ENCODE results near the gene TRIM58.

Gene TRIM58, protein sequence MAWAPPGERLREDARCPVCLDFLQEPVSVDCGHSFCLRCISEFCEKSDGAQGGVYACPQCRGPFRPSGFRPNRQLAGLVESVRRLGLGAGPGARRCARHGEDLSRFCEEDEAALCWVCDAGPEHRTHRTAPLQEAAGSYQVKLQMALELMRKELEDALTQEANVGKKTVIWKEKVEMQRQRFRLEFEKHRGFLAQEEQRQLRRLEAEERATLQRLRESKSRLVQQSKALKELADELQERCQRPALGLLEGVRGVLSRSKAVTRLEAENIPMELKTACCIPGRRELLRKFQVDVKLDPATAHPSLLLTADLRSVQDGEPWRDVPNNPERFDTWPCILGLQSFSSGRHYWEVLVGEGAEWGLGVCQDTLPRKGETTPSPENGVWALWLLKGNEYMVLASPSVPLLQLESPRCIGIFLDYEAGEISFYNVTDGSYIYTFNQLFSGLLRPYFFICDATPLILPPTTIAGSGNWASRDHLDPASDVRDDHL

DNA sequence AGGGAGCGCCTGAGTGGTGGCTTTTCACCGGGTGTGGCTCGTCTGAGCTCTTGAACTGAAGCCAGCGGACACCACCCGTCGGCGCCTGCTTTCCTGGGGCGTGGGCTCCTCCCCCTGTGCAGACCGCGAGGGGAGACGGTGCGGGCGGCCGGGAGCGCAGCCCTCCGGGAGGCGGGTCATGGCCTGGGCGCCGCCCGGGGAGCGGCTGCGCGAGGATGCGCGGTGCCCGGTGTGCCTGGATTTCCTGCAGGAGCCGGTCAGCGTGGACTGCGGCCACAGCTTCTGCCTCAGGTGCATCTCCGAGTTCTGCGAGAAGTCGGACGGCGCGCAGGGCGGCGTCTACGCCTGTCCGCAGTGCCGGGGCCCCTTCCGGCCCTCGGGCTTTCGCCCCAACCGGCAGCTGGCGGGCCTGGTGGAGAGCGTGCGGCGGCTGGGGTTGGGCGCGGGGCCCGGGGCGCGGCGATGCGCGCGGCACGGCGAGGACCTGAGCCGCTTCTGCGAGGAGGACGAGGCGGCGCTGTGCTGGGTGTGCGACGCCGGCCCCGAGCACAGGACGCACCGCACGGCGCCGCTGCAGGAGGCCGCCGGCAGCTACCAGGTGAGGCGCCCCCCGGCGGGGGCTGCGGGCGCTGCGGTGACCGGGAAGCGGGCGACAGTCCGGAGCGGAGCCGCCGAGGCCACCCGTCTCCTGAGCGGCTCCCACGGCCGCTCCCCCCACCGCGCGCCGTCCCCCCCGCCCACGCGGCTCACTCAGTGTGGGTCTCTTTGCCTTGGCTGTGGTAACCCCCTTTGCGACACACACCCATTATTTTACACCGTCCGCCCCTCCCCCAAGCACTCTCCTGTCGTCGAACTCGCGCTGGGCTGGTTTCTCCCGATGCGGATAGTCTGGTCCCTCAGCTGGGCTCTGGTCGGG, at the start of gene TRIM58:
Gene TRIM58, plus strand, starts transcription at position 119 of the 916 bp plus-strand sequence. Its CDS starts 60 bp downstream, at position 179.
- FAIRE-seq (no peak), DNase-seq (ENCODE audit: insufficient read length, low spot score) (no peak)

DNA sequence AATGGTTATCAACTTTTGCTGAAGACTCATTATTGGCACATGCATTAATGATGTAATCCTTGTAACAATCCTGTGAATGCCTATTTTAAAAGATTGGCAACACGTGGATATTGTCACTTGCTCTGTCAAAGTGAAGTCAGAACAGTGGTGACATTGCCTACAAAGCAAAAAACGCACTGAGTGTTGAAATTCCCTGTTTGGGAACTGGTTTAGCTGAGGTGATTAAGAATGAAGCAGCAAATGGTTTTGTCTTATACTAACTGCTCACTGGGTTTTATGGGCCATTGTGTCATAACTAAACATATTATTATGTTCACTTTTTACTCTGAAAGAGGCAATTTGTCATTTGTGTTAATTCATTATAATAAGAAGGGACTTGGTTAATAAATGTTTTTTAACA, 44.4 kb upstream of the TRIM58 start:
- FAIRE-seq (no peak), DNase-seq (ENCODE audit: insufficient read length, low spot score) (no peak)

DNA sequence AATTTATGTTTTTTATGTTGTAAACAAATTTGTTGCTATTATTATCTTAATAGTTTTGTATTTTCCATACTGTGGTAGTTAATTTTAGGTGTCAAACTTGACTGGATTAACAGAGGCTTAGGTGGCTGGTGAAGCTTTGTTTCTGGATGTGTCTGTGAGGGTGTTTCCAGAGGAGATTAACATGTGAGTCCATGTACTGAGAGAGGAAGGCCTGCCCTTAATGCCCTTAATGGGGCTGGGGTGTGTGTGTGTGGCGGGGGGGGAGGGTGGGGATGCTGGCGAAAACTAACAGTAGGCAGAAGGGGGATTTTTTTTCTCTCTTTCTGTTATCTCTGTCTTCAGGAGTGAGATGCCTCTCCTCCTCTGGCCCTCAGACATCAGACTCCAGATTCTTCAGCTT, 34.9 kb upstream of the TRIM58 start:
- FAIRE-seq (no peak), DNase-seq (ENCODE audit: insufficient read length, low spot score) (no peak)

DNA sequence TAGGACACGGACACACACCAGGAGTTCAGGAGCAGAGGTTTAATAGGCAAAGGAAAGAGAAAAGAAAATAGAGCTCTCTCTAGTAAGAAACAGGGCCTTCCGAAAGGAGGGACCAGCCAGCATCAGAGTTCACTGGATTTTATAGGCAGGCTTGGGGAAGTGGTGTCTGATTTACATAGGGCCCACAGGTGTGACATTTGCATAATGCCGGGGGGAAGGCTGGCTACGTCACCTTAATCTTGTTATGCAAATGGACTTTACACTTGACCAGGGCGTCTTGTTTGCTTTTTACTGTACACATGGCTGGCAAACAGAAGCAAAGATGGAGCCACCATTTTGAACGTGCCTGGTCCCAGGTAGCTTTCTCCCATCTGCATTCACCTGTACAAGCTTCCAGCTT, 33.0 kb upstream of the TRIM58 start, which contains the start of gene OR14A16:
Gene OR14A16, minus strand, starts transcription at position 97 of the 400 bp plus-strand sequence. CDS start 8,390 bp downstream, outside the sequence.
- DNase-seq (ENCODE audit: insufficient read length, low spot score) (no peak), FAIRE-seq (no peak)

- DNase-seq (ENCODE audit: insufficient read length, low spot score) (no peak), FAIRE-seq (no peak)
Measured at GRCh38 chr1:247825362-247825761, 31.6 kb upstream of the TRIM58 start.

DNA sequence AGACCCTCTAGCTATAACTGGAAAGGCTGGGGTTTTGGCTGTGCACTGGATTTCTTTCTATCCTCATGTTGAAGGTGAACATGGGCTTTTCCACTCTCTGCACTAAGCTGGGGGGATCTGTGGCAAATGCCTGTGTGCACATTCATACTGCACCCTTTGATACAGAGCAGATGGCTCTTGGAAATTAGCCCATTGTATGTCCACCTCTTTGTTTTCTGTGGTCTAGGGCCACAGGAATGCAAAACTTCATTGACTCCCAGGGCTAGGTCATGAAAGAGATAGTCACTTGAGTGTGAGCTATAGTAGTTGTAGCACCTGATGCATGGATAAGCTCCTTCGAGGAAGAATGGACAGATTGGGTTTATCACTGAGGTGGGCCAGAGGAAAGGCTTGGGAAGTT, 27.3 kb upstream of the TRIM58 start:
- FAIRE-seq (no peak), DNase-seq (ENCODE audit: insufficient read length, low spot score) (no peak)

DNA sequence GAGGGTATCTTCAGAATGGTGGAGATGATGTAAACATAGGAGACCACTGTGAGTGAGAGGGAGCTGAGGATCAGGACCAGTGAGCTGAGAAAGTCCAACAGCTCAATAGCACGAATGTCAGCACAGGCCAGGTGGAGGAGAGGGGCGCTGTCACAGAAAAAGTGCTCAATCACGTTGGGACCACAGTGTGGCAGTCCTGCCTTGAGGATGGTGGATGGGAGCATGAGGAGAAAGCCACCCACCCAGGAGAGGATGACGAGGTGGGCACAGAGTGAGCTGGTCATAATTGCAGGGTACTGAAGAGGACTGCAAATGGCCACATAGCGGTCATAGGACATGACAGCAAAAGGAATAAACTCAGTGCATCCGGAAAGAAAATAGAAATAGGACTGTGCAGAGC, 23.4 kb upstream of the TRIM58 start:
- DNase-seq (ENCODE audit: insufficient read length, low spot score) (no peak), FAIRE-seq (no peak)

GRCh38 chr1:247840818-247841217, 16.2 kb upstream of the TRIM58 start:
- FAIRE-seq (no peak), DNase-seq (ENCODE audit: insufficient read length, low spot score) (no peak)

DNA sequence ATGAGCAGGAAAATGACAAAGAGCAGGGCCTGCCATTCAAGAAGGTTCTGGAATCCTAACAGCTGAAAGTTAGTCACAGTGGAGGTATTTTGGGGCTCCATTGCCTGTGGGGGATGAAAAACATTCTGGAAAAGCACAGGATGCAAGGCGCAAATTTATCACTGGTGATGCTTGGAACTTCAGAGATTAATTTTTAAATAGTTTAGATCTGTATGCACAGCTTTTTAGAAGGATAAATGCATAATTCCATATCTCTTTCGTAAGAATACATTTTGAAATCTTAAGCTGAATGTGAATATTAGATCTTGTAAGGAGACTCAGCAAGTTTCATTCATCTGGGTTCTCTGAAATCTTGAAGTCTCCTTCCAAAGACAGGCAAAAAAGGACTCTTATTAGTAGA, 15.2 kb upstream of the TRIM58 start, which contains the start of gene OR11L1:
Gene OR11L1, minus strand, starts transcription at position 101 of the 400 bp plus-strand sequence. Its CDS starts 0 bp downstream, at position 101.
- DNase-seq (ENCODE audit: insufficient read length, low spot score) (no peak), FAIRE-seq (no peak)

GRCh38 chr1:247843411-247843810, 13.6 kb upstream of the TRIM58 start:
- FAIRE-seq (no peak), DNase-seq (ENCODE audit: insufficient read length, low spot score) (no peak)

DNA sequence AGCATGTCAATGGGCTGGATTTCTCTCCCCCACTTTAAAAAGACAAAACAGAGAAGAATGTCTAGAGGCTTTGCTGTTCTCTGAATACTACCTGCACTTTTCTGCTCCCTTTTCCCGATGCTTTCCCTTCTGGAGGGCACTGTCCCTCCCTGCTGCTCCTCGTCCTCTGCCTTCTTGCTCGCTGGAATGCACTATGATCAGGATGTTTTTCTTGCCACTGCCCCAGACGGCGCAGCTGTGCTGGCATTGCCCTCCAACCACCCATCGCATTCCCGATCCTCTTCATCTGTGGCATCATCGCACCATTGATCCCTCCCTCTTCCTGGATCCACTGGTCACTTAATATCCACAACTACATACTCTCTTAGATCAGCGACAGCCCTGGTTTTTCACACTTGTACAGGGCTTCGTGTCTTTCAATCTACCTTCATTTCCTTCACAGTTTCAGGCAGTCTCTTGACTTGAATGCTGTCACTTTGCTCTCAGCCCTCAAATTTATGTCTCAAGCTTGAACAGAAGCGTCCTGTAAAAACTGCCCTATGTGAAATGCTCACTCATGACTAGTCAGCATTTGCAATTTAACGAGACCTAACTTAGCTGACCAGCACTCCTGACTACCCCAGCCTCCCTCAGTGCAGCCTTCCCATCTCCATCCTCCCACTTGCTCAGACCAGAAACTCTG, 11.8 kb upstream of the TRIM58 start:
- FAIRE-seq = no peak
- DNase-seq (ENCODE audit: insufficient read length, low spot score) = no peak

GRCh38 chr1:247845693-247846017, 11.3 kb upstream of the TRIM58 start:
- DNase-seq (ENCODE audit: insufficient read length, low spot score) (no peak), FAIRE-seq (no peak)

DNA sequence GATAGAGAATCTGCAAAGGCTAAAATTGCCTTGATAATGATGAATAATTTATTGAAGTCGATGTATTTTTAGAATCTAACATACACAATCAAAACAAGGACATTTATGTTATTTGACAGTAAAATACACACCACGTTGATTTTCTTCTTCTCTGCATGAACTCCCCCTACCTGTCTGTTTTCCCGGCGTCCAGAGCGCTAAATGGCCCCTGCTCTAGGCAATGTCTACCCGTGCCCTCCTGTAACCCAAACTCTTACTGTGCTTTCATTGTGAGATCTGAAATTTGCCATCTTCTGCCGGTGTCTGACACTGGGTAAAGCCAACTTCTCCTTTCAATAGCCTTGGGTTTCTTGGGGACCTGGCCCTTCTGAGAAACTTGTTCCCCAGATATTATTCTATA, 8.6 kb upstream of the TRIM58 start:
- FAIRE-seq (no peak), DNase-seq (ENCODE audit: insufficient read length, low spot score) (no peak)

DNA sequence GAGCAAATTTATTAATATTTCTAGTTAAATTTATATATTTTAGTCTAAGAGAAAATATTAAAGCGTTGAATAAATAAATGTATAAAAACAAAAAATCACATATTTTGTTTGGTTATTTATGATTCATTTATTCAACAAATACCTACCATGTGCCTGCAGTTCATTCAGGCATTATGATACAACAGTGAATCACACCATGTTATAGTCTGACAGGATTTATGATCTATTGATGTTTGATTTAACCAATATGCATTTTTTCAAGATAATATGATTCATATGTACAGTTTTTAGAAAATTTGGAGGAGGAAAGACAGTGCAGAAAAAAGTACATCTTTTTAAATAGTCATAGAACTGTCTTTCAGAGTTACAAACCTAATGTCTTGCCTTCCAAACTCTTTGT, 7.4 kb upstream of the TRIM58 start:
- FAIRE-seq = no peak
- DNase-seq (ENCODE audit: insufficient read length, low spot score) = no peak

DNA sequence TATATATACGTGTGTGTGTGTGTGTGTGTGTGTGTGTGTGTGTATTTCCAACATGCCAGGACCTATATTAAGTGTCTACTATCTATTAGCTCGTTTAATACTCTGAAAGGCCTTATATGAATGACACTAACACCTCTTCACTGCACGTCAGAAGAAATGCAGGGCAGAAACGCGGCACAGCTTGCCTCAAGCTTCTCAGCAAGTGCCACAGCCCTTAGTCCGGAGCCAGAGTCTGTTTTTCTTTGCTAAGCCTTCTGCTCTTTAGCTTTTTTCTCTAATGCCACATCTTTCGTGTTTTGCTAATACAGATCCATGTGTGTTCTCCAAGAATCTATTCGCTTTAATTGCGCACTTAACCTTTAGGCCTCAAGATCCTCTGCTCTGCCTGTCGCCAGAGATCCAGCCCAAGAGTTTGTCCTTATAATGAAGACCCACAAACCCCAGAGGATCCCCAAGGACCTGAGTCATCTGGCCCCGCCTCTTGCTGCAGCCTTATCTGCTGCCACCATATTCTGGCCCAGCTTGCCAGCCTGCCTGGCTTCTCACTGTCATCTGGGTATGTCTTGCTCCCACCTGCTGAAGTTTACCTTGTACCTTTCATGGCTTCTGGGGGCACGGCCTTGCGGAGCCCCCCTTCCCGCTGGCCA, 2.0 kb upstream of the TRIM58 start:
- DNase-seq (ENCODE audit: insufficient read length, low spot score) (no peak), FAIRE-seq (no peak)

DNA sequence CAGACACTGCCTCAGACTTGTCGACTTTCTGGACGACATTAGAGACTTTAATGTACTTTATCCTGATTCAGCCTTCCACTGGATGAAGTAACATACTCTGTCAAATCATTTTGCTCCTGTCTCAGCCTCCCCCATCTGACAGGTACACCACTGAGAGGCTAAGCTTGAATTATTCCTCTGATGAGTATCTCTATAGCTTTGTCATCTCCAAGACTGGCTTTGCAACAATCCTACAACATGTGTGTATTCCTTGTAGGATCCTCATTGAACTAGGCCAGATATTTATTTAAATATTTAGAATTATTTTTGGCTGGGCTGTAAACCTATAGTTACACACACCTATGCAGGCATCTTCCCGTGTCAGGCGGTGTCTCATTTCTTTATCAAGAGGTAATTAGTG, 1.1 kb upstream of the TRIM58 start:
- FAIRE-seq (no peak), DNase-seq (ENCODE audit: insufficient read length, low spot score) (no peak)

DNA sequence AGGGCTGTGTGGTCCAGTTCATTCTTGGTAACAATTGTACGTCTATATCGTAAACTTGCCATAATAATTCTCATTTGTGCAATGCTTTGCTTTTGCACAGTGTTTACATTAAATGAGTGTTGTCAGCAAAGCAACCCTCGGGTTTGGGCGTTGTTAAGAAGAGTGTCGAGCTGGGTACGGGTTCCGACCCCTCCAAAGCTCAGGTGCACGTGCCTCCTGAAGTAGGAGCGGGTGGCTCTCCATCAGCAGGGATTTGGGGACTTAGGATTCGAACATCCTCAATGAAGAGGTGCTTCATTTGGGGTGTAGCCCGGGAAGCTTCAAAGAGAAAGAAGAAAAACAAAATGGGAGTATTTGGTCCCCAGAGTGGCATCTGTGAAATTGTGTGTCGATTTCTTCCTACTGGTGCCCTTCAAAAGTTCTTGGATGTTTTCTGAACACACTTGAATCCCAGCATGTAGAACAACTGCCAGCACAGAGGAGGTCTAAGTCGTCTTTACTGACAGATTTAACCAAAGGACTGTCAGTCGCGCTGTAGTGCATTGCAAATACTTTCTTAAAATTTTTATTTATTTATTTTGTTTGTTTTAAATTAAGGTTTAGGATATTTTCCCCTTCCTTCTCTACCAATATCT, 1.1 kb downstream of the TRIM58 start:
- DNase-seq (ENCODE audit: insufficient read length, low spot score) (no peak), FAIRE-seq (no peak)

DNA sequence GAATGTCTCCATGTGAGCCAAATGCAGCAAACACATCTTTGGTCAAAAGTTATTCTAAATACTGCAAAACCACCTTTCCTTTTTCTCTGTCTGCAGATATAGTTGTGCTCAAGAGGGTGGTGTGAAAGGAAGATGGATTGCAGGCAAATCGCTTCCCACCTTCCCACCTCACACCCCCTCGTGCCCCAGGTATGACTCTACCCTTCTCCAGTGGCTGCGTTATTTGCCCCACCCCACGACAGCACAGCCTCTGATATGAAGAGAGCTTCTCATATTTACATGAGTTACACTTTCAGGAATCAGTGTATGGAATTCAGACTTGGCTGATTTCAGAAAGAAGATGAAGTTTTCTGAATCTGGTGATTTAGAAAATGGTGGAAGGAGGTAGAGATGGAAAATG, 5.8 kb downstream of the TRIM58 start:
- no peak for FAIRE-seq

GRCh38 chr1:247864644-247865043, 7.7 kb downstream of the TRIM58 start:
- FAIRE-seq = no peak
- DNase-seq (ENCODE audit: insufficient read length, low spot score) = no peak

More for the DNA sequence above, 5.8 kb downstream of the TRIM58 start:
- DNase-seq (ENCODE audit: insufficient read length, low spot score) = no peak

GRCh38 chr1:247865416-247865815, 8.4 kb downstream of the TRIM58 start:
- DNase-seq (ENCODE audit: insufficient read length, low spot score) (no peak), FAIRE-seq (no peak)
